Measurements from ENCODE around the gene EPHA1. TPM values are rescaled to one million over a fixed set of nuclear protein-coding genes. Genes with fewer than 3 reads are reported as not detected.

EPHA1 gene
- polyA plus RNA-seq, 1 of the 3 experiments (the other 2 are of a cell fraction), result 0.49 TPM

DNA sequence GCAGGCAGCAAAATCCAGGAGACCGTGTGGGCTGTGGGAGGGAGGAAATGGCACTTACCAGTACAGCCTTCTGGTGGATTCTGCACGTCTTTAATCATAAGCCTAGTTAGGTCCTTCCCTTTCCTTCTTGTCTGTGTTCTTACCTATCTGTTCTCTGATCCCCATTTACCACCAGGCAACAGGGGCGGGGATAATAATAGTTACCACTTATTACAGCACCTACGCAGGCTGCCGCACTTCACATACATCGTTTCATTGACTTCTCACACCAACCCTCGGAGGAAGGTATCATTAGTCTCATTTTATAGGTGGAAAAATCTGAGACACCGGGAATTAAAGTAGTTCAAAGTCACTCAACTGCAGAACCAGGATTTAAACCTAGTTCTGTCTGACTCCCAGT, 4.5 kb upstream of the EPHA1 start:
- Histone ChIP-seq H3K9me2 (no peaks in the 10 kb centered on the region), H3K4me1 (ENCODE audit: control insufficient read depth in 1 of 2, insufficient read depth in 2 of 2, low read depth in 1 of 2, low read length in 1 of 2) (peaks cover 0 to 22% of the 10 kb centered on the region in 2 experiments; a peak in 2 of 4 replicates), H3K4me3 (ENCODE audit: low read depth in 2 of 2, low read length in 1 of 2) (no peak overlapping the region), H3K36me3 (replicated peaks in 1 of 2; ENCODE audit: control insufficient read depth in 1 of 2, insufficient read depth in 2 of 2, low read length in 1 of 2) (no peaks in the 10 kb centered on the region), H3K9me3 (no peaks in the 10 kb centered on the region), H3K4me2 (no peak overlapping the region), H3K79me2 (ENCODE audit: insufficient read depth) (no peaks in the 10 kb centered on the region), H2AFZ (ENCODE audit: low read depth) (no peak overlapping the region), H3K27ac (ENCODE audit: low read depth in 2 of 2, low read length in 1 of 2) (no peak overlapping the region), H3K27me3 (ENCODE audit: insufficient read depth) (no peaks in the 10 kb centered on the region), H4K20me1 (ENCODE audit: insufficient read depth) (no peaks in the 10 kb centered on the region), H3F3A (replicated peaks; ENCODE audit: insufficient read depth) (peaks cover 9% of the 10 kb centered on the region), H3K9ac (no peak overlapping the region)
- POLR2A ChIA-PET, result no interaction called here
- TF ChIP-seq SMC3 (IDR thresholded peaks at IDR 0.05; ENCODE audit: low read depth, low read length) (no peak), FOSL2 (IDR thresholded peaks at IDR 0.05; ENCODE audit: borderline replicate concordance, low read depth) (no peak)
- TF ChIP-seq, protein P1, sequence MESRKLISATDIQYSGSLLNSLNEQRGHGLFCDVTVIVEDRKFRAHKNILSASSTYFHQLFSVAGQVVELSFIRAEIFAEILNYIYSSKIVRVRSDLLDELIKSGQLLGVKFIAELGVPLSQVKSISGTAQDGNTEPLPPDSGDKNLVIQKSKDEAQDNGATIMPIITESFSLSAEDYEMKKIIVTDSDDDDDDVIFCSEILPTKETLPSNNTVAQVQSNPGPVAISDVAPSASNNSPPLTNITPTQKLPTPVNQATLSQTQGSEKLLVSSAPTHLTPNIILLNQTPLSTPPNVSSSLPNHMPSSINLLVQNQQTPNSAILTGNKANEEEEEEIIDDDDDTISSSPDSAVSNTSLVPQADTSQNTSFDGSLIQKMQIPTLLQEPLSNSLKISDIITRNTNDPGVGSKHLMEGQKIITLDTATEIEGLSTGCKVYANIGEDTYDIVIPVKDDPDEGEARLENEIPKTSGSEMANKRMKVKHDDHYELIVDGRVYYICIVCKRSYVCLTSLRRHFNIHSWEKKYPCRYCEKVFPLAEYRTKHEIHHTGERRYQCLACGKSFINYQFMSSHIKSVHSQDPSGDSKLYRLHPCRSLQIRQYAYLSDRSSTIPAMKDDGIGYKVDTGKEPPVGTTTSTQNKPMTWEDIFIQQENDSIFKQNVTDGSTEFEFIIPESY (IDR thresholded peaks at IDR 0.05; ENCODE audit: borderline replicate concordance, low read depth), result no peak
- 83% methylated on average over 8 of the region's 8 CpGs for WGBS (ENCODE audit: low lambda C conversion rate)
- DNase-seq, result no peak
- CTCF ChIA-PET, result no interaction called here

DNA sequence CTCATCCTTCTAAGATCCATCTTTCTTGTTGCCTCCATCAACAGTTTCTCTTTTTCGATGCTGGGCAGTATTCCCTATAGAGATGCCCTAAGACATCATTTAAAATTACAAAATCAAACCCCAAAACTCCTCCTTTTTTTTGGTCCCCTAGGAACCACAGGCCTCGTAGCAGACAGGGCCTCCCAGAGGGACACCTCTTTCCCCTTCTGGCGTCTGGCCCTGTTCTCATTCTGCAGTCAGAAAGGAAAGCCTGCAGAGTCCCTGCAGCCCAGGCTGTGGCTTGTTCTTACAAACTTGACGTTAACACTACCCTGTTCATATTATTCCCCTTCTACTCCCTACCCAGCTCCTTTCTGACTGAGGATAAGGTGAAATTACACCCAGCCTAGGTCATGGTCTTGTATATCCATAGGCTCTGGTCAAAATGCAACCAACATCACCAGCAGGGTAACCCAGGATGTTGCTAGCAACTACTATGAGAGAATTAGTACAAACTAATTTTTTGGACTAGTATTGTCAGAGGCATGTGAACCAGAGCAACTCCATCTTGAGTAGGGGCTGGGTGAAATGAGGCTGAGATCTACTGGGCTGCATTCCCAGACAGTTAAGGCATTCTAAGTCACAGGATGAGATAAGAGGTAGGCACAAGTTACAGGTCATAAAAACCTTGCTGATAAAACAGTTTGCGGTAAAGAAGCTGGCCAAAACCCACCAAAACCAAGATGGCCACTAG, 3.5 kb upstream of the EPHA1 start:
- WGBS (ENCODE audit: low lambda C conversion rate), result 83% methylated on average over 5 of the region's 5 CpGs

More for the DNA sequence above, 3.5 kb upstream of the EPHA1 start:
- no peaks in the 10 kb centered on the region for H3K9me3 ChIP-seq
- DNase-seq, result no peak
- H3K4me1 ChIP-seq (ENCODE audit: control insufficient read depth in 1 of 2, insufficient read depth in 2 of 2, low read depth in 1 of 2, low read length in 1 of 2), result peaks cover 0 to 32% of the 10 kb centered on the region in 2 experiments; a peak in 3 of 4 replicates
- no peaks in the 10 kb centered on the region for H4K20me1 ChIP-seq (ENCODE audit: insufficient read depth)
- no peak overlapping the region for H3K4me3 ChIP-seq (ENCODE audit: low read depth in 2 of 2, low read length in 1 of 2)
- no peak overlapping the region for H3K4me2 ChIP-seq
- TF ChIP-seq FOSL2 (IDR thresholded peaks at IDR 0.05; ENCODE audit: borderline replicate concordance, low read depth), result no peak
- TF ChIP-seq, protein P2, sequence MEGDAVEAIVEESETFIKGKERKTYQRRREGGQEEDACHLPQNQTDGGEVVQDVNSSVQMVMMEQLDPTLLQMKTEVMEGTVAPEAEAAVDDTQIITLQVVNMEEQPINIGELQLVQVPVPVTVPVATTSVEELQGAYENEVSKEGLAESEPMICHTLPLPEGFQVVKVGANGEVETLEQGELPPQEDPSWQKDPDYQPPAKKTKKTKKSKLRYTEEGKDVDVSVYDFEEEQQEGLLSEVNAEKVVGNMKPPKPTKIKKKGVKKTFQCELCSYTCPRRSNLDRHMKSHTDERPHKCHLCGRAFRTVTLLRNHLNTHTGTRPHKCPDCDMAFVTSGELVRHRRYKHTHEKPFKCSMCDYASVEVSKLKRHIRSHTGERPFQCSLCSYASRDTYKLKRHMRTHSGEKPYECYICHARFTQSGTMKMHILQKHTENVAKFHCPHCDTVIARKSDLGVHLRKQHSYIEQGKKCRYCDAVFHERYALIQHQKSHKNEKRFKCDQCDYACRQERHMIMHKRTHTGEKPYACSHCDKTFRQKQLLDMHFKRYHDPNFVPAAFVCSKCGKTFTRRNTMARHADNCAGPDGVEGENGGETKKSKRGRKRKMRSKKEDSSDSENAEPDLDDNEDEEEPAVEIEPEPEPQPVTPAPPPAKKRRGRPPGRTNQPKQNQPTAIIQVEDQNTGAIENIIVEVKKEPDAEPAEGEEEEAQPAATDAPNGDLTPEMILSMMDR (IDR thresholded peaks at IDR 0.05), result no peak
- TF ChIP-seq, protein P3, sequence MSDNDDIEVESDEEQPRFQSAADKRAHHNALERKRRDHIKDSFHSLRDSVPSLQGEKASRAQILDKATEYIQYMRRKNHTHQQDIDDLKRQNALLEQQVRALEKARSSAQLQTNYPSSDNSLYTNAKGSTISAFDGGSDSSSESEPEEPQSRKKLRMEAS (IDR thresholded peaks at IDR 0.05; ENCODE audit: low read depth), result no peak
- no peak for TF ChIP-seq TEAD4 (IDR thresholded peaks at IDR 0.05; ENCODE audit: borderline replicate concordance, insufficient read depth)
- 0 out of 2 replicates have a peak, but pooled peaks have one; percentile 2 for TF ChIP-seq TAF1 (IDR thresholded peaks at IDR 0.05; ENCODE audit: borderline replicate concordance, low read depth, low read length)
- TF ChIP-seq POLR2AphosphoS5 (IDR thresholded peaks at IDR 0.05; ENCODE audit: low read depth, low read length), result no peak
- TF ChIP-seq, protein P1 (IDR thresholded peaks at IDR 0.05; ENCODE audit: borderline replicate concordance, low read depth), result no peak
- no peaks in the 10 kb centered on the region for H3K9me2 ChIP-seq
- H2AFZ ChIP-seq (ENCODE audit: low read depth), result no peak overlapping the region
- no peak overlapping the region for H3K27ac ChIP-seq (ENCODE audit: low read depth in 2 of 2, low read length in 1 of 2)
- POLR2A ChIA-PET, result no interaction called here
- H3K79me2 ChIP-seq (ENCODE audit: insufficient read depth), result no peaks in the 10 kb centered on the region
- CTCF ChIA-PET, result interaction anchor here (1.2 kb wide), 1 partner anchor 172 kb away, joined by 5 read pairs; no protein-coding TSS in a partner anchor
- no peak overlapping the region for H3K9ac ChIP-seq
- no peaks in the 10 kb centered on the region for H3K36me3 ChIP-seq (replicated peaks in 1 of 2; ENCODE audit: control insufficient read depth in 1 of 2, insufficient read depth in 2 of 2, low read length in 1 of 2)
- H3K27me3 ChIP-seq (ENCODE audit: insufficient read depth), result no peaks in the 10 kb centered on the region
- H3F3A ChIP-seq (replicated peaks; ENCODE audit: insufficient read depth), result peaks cover 9% of the 10 kb centered on the region
